ENCODE results near the gene SSH2.
A peak's percentile ranks its signal among the peaks of the same experiment; 100 is the strongest.

Gene SSH2

DNA sequence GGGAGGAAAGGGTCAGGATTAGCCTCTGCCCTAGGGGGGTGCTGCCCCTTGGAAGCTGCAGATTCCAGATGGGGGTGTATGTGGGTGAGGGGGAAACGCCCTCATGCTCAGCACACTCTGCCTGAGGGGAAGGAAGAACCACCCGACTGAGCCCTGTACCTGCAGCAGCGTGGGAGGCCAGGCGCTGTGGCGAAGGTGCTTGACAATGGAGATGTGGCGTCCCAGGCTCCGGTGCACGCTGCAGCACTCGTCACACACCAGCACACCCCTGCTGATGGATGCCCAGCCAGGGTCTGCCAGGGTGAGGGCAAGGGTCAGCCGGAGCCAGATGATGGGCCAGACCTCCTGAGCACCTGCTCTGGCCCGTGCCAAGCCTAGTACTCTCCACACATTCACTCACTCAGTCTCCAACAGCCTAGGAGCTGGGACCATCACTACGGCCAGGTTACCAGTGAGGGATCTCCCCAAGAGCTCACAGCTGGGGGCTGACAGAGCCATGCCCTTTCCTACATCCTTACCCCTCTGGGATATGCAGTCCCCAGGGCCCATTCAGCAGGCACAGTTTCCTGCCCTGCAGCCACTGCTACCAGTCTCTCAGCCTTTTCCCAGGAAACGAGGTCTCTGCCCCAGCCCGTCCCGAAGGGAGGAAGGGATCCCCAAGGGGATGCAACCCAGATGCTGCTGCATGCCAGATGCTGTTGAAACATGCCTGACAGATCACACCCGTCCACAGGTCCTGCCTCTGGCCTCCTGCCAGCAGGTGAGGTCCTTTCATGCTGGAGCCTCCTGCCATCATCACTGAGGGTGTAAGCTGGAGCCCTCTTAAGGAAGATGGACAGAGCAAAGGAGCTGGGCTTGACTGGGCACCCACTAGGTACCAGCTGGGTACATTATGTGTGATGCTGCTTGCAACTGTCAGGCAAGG lies 346.4 kb downstream of the SSH2 start:
- no peak for DNase-seq

DNA sequence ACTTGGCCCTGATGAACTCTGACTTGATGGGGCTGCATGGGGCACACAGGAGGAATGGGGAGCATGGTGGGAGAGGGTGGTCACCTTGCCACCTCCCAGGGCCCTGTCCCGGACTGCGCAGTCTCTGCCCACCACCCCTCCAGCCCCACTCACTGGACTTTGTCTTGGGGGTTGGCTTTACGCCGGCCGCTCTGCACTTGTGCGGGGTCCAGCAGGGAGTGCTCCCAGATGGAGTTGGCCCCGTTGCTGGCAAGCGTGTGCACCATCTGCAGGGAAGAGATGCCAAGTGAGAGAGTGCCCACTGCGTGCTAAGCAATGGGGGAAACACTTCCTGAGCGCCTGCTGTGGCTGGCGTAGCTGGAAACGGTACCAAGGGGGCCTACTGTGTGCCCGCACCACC lies 347.3 kb downstream of the SSH2 start:
- peak; percentile 77 for DNase-seq

DNA sequence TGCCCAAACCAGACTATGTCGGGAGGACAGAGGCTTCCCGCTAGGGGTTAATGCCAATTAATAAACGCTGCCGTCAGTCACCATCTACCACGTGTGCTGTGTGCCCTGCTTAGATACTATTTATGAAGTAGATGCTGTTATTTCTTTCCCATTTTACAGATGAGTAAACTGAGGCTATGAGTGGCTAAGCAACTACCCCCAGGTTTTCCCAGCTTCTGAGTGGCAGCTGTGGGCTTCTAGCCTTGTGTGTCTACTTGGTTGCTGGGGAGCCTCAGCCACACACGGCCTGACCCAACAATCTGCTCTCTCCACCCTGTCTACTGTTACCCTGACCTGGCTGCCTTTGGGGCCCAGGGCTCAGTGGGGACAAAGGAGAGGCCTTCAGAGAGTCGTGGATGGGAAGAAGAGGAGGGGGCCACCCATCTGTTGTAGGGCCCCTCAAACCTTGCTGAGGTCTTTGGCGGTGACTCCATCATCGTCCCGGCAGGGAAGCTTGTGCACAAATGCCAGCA lies 347.7 kb downstream of the SSH2 start:
- peak; percentile 61 for DNase-seq

DNA sequence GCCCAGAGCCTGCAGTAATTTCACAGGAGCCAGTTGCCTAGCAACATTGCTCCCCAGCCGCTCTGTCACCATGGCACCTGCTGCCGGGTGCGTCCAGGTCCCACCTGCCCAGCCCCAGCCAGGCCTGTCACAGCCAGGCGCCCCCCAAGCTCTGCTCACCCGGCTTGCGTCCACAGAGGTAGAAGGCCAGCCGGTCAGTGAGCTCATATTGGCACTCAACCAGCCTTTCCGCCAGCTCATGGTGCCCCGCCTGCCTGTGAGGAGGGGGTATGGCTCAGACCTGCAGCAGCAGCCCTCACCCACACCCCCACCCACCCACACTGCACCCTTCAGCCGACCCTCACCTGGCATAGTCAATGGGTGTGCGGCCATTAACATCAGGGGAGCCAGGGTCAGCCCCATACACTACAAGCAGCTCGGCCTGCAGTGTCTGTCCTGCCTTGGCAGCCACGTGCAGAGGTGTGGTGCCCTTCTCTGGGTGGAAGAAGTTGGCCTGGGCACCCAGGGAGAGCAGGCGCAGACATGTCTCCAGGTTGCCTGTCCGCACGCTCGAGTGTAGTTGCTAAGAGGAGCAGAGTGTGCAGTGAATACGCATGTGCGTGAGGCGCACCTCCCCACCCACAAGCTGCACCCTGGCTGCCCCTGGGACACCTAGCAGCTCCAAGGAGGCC lies 348.3 kb downstream of the SSH2 start:
- no peak for DNase-seq

DNA sequence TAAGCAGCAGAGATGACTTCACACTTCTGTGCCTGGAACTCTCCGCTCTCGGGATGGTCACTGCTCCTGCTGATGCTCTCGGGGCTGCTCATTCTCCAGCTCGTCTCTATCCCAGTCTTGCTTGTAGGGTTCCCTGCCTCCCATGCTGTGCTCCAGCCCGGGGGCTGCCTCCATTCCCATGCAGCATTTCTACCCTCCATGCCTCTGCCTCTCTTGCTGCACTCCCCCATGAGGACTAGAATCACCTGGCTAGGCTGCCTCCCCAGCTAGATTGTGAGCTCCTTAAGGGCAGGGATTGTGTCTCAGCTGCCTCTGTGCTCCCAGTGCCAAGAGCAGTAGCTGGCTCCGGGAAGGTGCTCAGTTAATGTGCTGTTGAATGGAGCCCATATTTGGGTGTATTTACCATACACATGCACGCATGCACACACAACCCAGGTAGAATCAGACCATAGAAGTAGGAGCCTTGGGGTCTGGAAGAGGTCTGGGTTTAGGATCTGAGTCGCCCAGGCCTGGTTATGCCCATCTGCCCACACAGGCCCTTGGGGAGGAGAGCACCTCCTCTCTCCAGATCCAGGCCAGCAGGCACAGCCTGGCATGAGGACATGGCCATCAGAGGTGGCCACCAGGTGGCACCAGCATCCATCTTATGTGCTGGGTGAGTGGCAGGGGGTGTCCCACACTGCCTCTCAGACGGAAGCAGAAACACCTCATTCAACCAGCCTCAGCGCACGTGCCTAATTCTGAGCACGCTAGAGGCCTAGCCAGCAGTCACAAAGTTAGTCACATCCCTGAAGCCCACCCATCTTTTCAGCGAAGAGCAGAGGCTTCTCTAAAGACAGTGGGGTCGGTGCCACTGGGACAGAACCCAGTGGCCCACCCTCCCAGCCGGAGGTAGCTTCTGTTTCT lies 349.9 kb downstream of the SSH2 start:
- DNase-seq: peak; percentile 24

DNA sequence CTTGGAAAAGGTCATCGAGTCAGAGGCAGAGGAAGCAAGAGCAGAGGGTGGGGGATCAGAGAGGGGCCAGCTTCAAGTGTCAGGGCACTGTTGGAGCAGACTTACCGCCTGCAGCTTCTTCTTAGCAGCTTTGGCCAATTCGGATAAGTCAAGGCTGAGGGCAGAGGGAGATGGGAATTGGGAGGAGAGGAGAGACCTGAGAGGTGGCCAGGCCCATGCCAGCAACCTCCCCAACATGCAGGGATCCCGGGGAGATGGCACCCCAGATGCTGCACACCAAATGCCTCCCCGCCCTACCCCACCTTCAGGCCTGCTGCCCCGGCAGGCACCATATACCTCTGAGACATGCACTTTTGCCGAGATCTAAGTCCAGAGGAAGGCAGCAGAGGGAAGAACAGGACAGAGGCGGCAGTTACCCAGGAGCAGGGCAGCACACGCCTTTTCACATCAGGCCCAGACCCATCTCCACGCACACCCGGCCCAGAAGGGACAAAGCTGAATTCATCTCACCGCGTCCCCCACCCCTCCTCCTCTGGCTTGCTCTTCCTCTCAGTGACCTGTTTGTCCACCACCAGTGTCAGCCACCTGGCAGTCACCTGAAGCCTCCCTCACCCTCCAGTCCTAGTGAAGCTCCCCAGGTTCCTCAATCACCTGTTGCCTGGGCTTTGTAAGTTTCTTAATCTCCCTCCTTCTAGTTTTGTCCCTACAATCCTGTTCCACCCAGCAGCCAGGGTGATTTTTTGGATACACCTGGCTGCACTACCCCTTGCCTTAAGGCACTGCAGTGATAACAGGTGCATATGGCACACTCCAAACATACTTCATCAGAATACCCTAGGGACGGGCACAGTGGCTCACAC lies 351.2 kb downstream of the SSH2 start:
- no peak for DNase-seq

DNA sequence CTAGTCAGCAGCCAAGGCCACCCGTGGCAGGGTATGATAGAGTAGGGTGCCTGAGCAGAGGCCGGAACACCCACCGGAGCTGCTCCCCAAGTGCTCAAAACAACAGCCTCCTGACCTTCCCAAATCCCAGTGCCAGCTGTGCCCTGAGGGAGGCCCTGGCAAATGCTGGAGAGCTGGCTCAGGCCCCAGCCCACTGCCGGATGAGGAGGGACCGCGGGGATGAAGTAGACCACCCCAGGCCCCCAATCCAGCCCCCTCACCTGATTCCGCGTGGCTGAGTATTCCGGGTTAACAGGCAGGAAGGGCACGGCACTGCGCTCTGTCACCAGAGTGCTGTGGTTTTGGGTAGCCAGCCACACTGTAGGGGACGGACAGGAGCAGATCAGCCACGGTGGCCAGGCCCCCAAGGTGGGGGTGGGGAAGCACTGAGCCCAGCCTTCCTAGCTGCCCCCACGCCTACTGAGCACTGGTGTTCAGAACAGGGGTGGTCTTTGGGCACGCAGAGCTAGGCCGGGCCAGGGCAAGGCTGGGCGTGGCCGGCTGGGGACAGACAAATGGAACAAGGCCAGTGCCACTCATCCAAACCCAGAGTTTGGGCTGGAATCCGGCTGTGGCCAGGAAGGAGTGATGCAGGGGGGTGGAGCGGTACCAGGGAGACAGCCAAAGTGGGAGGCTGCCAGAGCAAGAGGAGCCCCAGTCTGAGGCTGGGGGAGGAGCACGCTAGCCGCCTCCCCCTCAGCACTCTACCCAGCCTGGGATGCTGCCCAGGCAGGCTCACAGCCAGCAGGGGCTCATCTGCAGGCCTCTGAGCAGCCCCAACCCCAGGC lies 352.4 kb downstream of the SSH2 start:
- no peak for DNase-seq

DNA sequence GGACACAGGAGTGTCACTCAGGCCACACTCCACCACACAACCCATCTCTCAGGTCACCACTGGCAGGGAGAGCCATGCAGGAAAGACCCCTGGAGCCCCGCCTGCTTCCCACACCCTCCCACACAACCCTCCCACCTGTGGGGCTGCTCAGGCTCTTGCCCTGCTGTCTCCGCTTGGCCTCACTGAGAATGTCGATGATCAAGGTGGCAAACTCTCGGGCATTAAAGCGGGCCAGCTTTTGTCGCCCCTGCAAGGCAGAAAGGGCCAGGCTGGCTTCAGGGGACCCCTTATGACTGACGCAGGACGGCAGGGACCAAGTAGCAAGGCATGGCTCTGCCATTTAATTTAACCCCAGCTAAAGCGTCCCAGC lies 353.0 kb downstream of the SSH2 start:
- no peak for DNase-seq

DNA sequence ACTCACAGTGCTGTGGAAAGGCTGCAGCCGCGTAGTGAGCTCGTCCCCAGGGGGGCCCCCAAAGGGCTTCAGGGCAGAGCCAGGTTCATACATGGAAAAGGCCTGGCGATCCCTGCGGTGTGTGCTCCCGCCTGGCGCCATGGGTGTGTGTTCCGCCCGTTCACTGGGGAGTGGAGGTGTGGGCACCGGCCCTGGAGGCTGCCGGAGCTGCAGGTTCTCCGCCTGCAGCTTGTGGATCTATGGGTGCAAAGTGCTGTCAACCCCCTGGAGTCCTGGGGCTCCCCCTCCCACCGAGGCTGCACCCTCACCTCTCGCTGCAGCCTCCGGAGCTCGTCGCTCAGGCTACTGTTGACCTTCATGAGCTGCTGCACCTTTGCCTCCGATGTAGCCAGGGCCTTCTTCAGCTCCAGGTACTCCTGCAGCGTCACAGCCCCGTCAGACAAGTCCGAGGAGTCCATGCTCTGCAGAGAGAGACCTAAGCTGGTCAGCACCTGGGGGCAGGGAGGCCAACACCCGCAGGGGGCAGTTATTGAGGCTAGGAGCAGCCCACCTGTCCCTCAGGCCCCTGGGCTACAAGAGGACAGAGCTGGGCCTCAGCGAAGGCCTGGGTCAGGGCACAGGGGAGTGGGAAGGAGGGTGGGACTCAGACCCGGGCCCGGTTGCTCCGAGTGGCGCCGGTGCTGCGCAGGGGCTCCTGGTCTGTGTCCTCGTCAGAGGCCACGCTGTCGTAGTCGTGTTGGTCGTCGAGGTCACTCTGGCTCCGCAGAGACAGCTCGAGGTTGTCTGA lies 353.6 kb downstream of the SSH2 start:
- DNase-seq: no peak

Measured in NCI-H446 treated with DMSO at 0.1 percent for 48 hours (cell line).